Activated CD4-positive, alpha-beta T cell treated with anti-CD3 and anti-CD28 coated beads, Interleukin-2, amount 10 ng/mL, durations not matched to agents 7 days and 5 days (primary cell): ENCODE measurements around the gene SHC4. TPM values are rescaled to one million over a fixed set of nuclear protein-coding genes. Genes with fewer than 3 reads are reported as not detected.

ENCODE experiments used
- CTCF ChIA-PET: fragments of 350-600 bp; sonication (Branson Sonifier 250); formaldehyde crosslinking; loops from one replicate; lab custom pipeline; 2021; ENCODE audit warnings: antibody characterized with exemption; lab: Charles Lee
- POLR2A ChIA-PET: fragments of 350-600 bp; sonication (Branson Sonifier 250); formaldehyde crosslinking; loops from one replicate; lab custom pipeline; 2021; ENCODE audit warnings: antibody characterized with exemption; lab: Charles Lee
- DNase-seq: peaks from one replicate; pipeline ENCODE4 v3.0.0-alpha.2; 2020
- H3K27ac Mint-ChIP-seq: one replicate; pipeline ENCODE4 v1.8.0; 2021; ENCODE audit warnings: mild to moderate bottlenecking, moderate library complexity, mixed read lengths
- H3K27me3 Mint-ChIP-seq: one replicate; pipeline ENCODE4 v1.8.0; 2021; ENCODE audit warnings: mixed read lengths
- H3K36me3 Mint-ChIP-seq: one replicate; pipeline ENCODE4 v1.8.0; 2021; ENCODE audit warnings: low read depth, mixed read lengths
- H3K4me1 Mint-ChIP-seq: one replicate; pipeline ENCODE4 v1.8.0; 2021; ENCODE audit warnings: mixed read lengths
- H3K4me3 Mint-ChIP-seq: one replicate; pipeline ENCODE4 v1.8.0; 2021; ENCODE audit warnings: mild to moderate bottlenecking, moderate library complexity, mixed read lengths
- H3K9me3 Mint-ChIP-seq: one replicate; pipeline ENCODE4 v1.8.0; 2021; ENCODE audit warnings: mixed read lengths
- total RNA-seq, 2 experiments: library from RNA; stranded (reverse); gene quantifications; one replicate each; pipeline ENCODE4 v1.2.3, GENCODE V29; 2021

Gene SHC4
- total RNA-seq, 2 experiments from 2014 or later, result 0.30 to 0.46 TPM

- Mint-ChIP-seq H3K9me3 (no peaks in the 10 kb centered on the region), H3K27ac (no peak overlapping the region), H3K4me1 (peaks cover 9% of the 10 kb centered on the region), H3K4me3 (no peak overlapping the region), H3K36me3 (no peaks in the 10 kb centered on the region), H3K27me3 (peaks cover 46% of the 10 kb centered on the region)
- ChIA-PET POLR2A (no interaction called here), CTCF (interaction anchor here (3.2 kb wide), 1 partner anchor 10 kb away, joined by 11 read pairs; no protein-coding TSS in a partner anchor)
- no peak for DNase-seq
Measured at GRCh38 chr15:48872632-48873031, 91.1 kb downstream of the SHC4 start.

DNA sequence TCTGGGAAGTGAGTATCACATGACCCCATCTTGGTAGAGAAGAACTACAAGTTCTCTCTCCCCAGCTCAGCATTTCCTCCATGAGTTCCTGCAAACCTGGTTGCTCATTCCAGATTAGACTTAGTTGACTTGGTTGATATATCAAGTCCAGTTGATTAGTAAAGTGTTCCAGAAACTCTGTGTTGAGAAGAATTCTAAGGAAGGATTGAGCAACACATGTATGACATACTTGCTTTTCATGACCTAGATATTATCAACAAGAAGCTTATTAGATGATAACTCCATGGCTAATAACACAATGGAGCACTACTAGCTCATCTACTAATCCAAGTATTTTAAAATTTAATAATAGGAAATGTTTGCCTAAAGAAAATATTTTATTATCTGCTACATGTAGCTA, 92.2 kb downstream of the SHC4 start:
- CTCF ChIA-PET, result interaction anchor here (1.1 to 2.2 kb wide), 3 partner anchors 10 to 100 kb away, joined by 3 to 7 read pairs (median 4); no protein-coding TSS in a partner anchor
- Mint-ChIP-seq H3K36me3 (no peaks in the 10 kb centered on the region), H3K9me3 (no peaks in the 10 kb centered on the region), H3K27me3 (peaks cover 46% of the 10 kb centered on the region), H3K4me3 (no peak overlapping the region), H3K4me1 (peaks cover 2% of the 10 kb centered on the region), H3K27ac (no peak overlapping the region)
- POLR2A ChIA-PET, result no interaction called here
- no peak for DNase-seq

- no peak overlapping the region for H3K4me3 Mint-ChIP-seq
- ChIA-PET POLR2A (no interaction called here), CTCF (interaction anchor here (0.9 to 2.2 kb wide), 3 partner anchors 8 to 179 kb away, joined by 3 to 7 read pairs (median 4); no protein-coding TSS in a partner anchor)
- peaks cover 46% of the 10 kb centered on the region for H3K27me3 Mint-ChIP-seq
- no peak for DNase-seq
- H3K4me1 Mint-ChIP-seq, result no peaks in the 10 kb centered on the region
- H3K27ac Mint-ChIP-seq, result no peak overlapping the region
- no peaks in the 10 kb centered on the region for H3K36me3 Mint-ChIP-seq
- H3K9me3 Mint-ChIP-seq, result no peaks in the 10 kb centered on the region
Measured at GRCh38 chr15:48869966-48870365, 93.8 kb downstream of the SHC4 start.

DNA sequence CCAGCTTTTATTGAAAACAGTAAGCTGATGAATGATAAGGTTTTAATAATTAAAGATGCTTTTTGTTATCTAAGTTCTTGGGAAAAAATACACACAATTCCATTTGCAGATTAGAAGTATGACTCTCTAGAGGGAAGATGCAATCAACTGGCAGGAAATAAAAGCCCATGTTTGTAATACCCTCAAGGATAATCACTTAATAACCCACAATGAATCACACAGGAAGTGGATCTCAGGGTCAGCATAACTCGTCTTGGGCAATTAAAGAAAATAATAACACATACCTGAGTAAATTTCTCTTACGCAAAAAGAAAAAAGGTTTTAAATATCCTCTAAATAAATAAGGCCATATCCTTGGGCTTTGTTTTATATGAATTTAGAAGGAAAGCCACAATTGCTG, 95.2 kb downstream of the SHC4 start:
- H3K27ac Mint-ChIP-seq, result no peak overlapping the region
- H3K4me1 Mint-ChIP-seq, result no peaks in the 10 kb centered on the region
- no peaks in the 10 kb centered on the region for H3K9me3 Mint-ChIP-seq
- DNase-seq, result no peak
- CTCF ChIA-PET, result no interaction called here
- H3K4me3 Mint-ChIP-seq, result no peak overlapping the region
- no peaks in the 10 kb centered on the region for H3K36me3 Mint-ChIP-seq
- POLR2A ChIA-PET, result no interaction called here
- peaks cover 33% of the 10 kb centered on the region for H3K27me3 Mint-ChIP-seq

DNA sequence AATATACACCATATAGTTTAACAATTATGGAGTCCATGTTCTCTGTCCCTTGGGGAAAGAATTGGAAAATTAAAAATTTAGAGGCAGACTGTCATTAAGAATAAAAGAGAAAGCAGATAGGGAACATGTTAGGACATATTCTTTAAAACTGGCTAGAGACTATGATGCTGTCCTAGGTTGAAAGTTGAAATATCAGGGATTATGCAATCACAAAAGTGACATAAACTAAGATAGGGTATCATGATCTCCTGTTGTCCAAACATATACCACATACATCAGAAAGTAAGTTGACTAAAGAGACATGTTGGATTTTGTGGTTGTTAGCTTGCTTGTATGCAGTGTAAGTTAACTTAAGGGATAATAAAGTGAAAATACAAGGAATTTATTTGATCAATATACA, 95.7 kb downstream of the SHC4 start:
- H3K27ac Mint-ChIP-seq, result no peak overlapping the region

GRCh38 chr15:48866141-48866563, 97.6 kb downstream of the SHC4 start:
- POLR2A ChIA-PET, result no interaction called here
- no peak overlapping the region for H3K4me3 Mint-ChIP-seq

More for the DNA sequence above, 95.7 kb downstream of the SHC4 start:
- no peak for DNase-seq
- Mint-ChIP-seq H3K4me3 (no peak overlapping the region), H3K4me1 (no peaks in the 10 kb centered on the region), H3K9me3 (no peaks in the 10 kb centered on the region), H3K36me3 (no peaks in the 10 kb centered on the region), H3K27me3 (peaks cover 28% of the 10 kb centered on the region)
- ChIA-PET CTCF (no interaction called here), POLR2A (no interaction called here)

DNA sequence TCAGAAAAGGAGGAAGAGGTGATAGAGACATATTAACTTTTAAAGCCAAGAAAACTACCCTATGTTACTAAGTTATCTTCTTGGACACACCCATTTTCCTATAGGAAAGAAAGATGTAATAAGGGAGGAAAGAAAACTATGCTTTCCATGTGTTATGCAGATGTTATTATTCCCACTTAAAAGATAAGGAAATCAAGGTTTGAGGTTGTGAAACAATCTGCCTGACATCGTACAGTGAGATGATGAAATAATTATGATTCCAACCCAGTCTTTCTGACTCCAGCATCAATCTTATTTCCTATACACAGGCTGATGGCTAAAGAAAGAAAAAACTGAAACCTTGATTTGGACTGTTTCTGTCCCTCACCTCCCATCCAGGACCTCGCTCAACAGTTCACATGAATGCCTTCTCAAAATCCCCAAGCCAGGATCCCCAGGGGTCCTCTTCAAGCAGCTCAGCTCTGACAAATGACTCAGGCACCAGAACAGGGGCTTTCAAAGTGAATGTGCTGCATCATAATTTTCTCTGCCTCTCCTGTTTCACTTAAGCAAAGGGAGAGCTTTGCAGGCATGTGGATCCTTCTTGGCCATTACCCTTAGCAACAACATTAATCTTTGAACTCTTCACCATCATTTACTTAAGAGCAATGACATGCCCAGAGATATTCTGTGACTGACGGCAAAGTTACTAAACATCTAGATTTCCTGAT, 98.2 kb downstream of the SHC4 start:
- Mint-ChIP-seq H3K4me3 (no peak overlapping the region), H3K9me3 (no peaks in the 10 kb centered on the region), H3K36me3 (no peaks in the 10 kb centered on the region), H3K4me1 (peaks cover 7% of the 10 kb centered on the region), H3K27me3 (peaks cover 10% of the 10 kb centered on the region), H3K27ac (no peak overlapping the region)
- no peak for DNase-seq
- POLR2A ChIA-PET, result no interaction called here
- CTCF ChIA-PET, result interaction anchor here (0.8 kb wide), 1 partner anchor 110 kb away, joined by 3 read pairs; no protein-coding TSS in a partner anchor

More at GRCh38 chr15:48866141-48866563, 97.6 kb downstream of the SHC4 start:
- Mint-ChIP-seq H3K36me3 (no peaks in the 10 kb centered on the region), H3K27me3 (peaks cover 12% of the 10 kb centered on the region), H3K27ac (no peak overlapping the region), H3K4me1 (peaks cover 7% of the 10 kb centered on the region), H3K9me3 (no peaks in the 10 kb centered on the region)
- CTCF ChIA-PET, result no interaction called here
- DNase-seq, result no peak

DNA sequence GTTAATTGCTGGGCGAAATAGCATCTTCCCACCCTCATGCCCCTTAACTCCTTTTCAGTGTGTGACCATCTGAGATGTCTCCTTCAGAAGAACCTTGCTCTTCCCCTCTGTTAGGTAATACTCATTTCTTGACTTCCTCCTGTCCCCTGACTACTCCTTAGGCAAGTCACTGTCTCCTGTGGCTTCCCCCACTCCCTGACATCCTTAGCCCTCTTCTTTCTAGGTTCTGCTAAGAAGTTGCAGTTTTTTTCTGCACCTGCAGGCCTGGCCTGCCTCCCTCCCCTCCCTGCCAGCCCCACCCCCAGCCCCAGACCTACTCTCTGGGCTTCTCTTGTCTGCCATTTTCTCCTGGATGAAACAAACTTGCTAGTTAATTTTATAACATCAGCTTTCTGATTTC, 101.0 kb downstream of the SHC4 start:
- H3K36me3 Mint-ChIP-seq, result no peaks in the 10 kb centered on the region
- H3K27me3 Mint-ChIP-seq, result peaks cover 12% of the 10 kb centered on the region
- H3K27ac Mint-ChIP-seq, result no peak overlapping the region
- CTCF ChIA-PET, result interaction anchor here (0.5 to 2.5 kb wide), 8 partner anchors 8 to 1323 kb away, joined by 4 to 11 read pairs (median 5); partner anchors contain the start of gene SECISBP2L
- H3K9me3 Mint-ChIP-seq, result no peaks in the 10 kb centered on the region
- no peak overlapping the region for H3K4me3 Mint-ChIP-seq
- DNase-seq, result no peak
- peaks cover 14% of the 10 kb centered on the region for H3K4me1 Mint-ChIP-seq
- POLR2A ChIA-PET, result no interaction called here

GRCh38 chr15:48861813-48862431, 101.8 kb downstream of the SHC4 start:
- CTCF ChIA-PET, result interaction anchor here (0.6 to 2.7 kb wide), 22 partner anchors 9 to 1456 kb away, joined by 3 to 27 read pairs (median 4); partner anchors contain the start of genes COPS2, EID1 and SECISBP2L
- Mint-ChIP-seq H3K27ac (no peak overlapping the region), H3K9me3 (no peaks in the 10 kb centered on the region), H3K36me3 (no peaks in the 10 kb centered on the region), H3K4me3 (no peak overlapping the region), H3K27me3 (peaks cover 11% of the 10 kb centered on the region), H3K4me1 (peaks cover 14% of the 10 kb centered on the region)
- peak; percentile 74 for DNase-seq
- POLR2A ChIA-PET, result interaction anchor here (1.1 kb wide), 1 partner anchor 114 kb away, joined by 3 read pairs; no protein-coding TSS in a partner anchor

GRCh38 chr15:48859426-48859825, 104.3 kb downstream of the SHC4 start:
- Mint-ChIP-seq H3K27me3 (peaks cover 21% of the 10 kb centered on the region), H3K27ac (no peak overlapping the region), H3K4me3 (no peak overlapping the region), H3K9me3 (no peaks in the 10 kb centered on the region), H3K36me3 (no peaks in the 10 kb centered on the region), H3K4me1 (peaks cover 14% of the 10 kb centered on the region)
- ChIA-PET POLR2A (no interaction called here), CTCF (interaction anchor here (1.1 to 1.2 kb wide), 4 partner anchors 26 to 116 kb away, joined by 3 to 4 read pairs (median 3); partner anchors contain the start of gene SHC4)
- no peak for DNase-seq

- Mint-ChIP-seq H3K4me1 (peaks cover 14% of the 10 kb centered on the region), H3K9me3 (no peaks in the 10 kb centered on the region), H3K27ac (no peak overlapping the region), H3K27me3 (peaks cover 27% of the 10 kb centered on the region), H3K36me3 (no peaks in the 10 kb centered on the region), H3K4me3 (no peak overlapping the region)
- ChIA-PET POLR2A (no interaction called here), CTCF (interaction anchor here (1.1 to 1.2 kb wide), 2 partner anchors 117 to 283 kb away, joined by 3 to 4 read pairs; no protein-coding TSS in a partner anchor)
- DNase-seq, result no peak
Measured at GRCh38 chr15:48858401-48858800, 105.3 kb downstream of the SHC4 start.

DNA sequence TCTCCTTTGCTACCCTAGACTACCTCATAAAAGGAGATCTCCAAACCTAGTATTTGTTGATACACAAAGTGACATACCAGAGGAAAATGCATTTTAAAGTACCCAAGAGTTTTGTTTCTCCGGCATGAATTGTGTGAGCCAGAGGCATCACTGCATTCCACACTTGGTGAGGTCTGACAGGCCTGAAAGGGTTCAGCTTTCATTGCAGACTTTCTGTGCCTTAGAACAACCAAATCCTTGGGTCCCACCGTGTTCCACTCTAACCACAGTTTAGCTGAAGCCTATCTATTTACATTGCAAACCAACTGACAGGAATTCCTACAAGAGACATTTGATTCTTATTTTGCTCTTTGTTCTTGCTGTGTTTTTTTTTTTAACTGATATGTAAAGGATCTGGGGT, 106.8 kb downstream of the SHC4 start:
- Mint-ChIP-seq H3K4me3 (no peak overlapping the region), H3K27ac (no peak overlapping the region), H3K9me3 (no peaks in the 10 kb centered on the region), H3K4me1 (peaks cover 9% of the 10 kb centered on the region), H3K27me3 (peaks cover 32% of the 10 kb centered on the region), H3K36me3 (no peaks in the 10 kb centered on the region)
- CTCF ChIA-PET, result no interaction called here
- DNase-seq, result no peak
- POLR2A ChIA-PET, result no interaction called here
